HG03095 (cell line): ENCODE results near the gene GRK7.
"Not testable (repeated sequence)": the region's sequence is repeated elsewhere in the genome, so short reads cannot be mapped to it uniquely, and the experiment has no call there.

ENCODE experiments used
- ATAC-seq: cut with Tn5 transposase; IDR thresholded peaks from one replicate; pipeline ENCODE4 v1.9.1; 2021; ENCODE audit warnings: moderate library complexity; ENCODE audit not compliant: unreplicated experiment

GRK7 gene

GRCh38 chr3:141753399-141753798 is 9.8 kb upstream of the GRK7 start:
- ATAC-seq = no peak

DNA sequence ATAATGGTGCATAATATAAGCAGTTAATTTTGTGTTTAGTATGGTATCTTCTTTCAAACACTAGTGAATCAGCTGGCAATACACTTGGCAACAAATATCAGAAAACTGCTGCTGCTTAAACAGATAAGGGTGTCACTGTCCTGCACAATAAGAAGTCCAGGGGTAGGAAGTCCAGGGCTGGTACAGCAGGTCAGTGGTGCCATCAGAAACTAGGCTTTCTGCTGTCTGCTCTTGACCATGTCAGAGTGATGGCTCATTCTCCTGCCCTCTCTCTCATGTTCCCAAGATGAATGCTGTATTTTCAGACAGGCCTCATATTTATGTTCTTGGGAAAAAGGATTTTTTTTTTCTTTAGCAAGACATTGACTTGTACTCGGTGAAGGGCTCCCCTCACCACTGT is 9.2 kb upstream of the GRK7 start:
- no peak for ATAC-seq

DNA sequence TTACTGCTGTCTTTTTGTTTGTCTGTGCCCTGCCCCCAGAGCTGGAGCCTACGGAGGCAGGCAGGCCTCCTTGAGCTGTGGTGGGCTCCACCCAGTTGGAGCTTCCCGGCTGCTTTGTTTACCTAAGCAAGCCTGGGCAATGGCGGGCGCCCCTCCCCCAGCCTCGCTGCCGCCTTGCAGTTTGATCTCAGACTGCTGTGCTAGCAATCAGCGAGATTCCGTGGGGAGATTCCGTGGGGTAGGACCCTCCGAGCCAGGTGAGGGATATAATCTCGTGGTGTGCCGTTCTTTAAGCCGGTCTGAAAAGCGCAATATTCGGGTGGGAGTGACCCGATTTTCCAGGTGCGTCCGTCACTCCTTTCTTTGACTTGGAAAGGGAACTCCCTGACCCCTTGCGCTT is 656 bp upstream of the GRK7 start:
- not testable (repeated sequence) for ATAC-seq

DNA sequence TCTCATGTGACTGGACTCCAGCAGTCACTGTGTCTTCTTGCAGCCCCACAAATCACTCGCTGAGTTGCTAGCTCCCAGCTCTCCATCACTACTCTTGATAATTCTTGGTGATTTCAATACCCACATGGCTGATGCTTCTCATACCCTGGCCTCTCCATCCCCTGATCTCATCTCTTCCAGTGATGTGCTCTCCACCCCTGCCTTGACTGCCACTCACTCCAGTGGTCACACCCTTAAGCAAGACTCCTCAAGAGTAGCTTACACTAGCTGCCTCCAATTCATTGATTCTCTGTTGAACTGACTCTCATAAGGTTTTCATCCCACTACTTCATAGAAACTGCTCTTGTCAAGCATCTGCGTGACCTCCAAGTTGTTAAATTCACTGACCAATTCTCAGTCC is 837 bp downstream of the GRK7 start:
- no peak for ATAC-seq

- ATAC-seq = no peak
These were observed 1.3 kb downstream of the GRK7 start for GRCh38 chr3:141764465-141764864.

GRCh38 chr3:141764986-141765385 is 1.8 kb downstream of the GRK7 start:
- ATAC-seq = no peak

DNA sequence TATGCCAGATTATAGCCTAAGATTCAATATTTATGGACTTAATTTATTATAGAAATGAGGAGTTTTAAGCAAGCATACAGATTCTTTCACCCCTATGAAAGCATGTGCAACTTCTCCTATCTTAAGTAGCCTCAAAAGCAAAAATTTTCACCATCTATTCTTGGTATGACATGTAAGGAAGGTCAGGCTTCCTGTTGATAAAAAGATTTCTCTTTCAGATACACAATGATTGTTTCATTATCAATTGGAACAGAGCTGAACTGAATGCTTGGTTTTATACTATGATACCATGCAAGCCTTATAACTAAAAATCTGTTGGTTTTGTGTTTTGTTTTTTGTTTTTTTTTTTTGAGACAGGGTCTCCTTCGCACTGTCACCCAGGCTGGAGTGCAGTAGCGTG is 3.9 kb downstream of the GRK7 start:
- ATAC-seq = no peak

DNA sequence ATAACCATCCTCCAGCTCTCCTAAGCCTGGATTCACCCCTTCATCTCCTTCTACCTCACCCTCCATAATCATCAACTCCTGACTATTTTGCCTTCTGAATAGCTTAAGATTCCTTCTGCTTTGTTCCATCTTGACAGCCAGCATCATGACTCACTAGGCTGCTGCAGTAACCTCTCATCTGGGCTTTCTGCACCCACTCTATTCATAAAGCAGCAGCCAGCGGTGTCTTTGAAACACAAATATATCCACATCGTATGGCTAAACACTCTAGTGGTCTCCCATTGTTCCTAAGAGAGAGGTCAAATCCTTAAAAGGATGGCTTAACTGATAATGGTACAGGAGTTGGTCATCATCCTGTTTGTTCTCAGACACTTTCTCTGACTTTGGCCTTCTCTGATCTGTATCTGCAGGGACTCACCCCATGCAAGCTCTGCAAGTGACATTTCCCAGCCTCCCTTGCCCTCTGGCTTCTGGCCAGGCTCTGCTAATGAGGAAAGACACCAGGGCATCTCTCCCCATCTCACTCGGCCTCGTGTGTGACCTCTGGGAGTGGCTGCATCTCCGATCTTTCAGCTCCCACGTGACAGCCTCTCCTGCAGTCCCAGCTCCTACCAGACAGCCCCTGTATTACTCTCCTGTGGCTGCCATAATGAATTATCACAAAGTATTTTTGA is 6.2 kb downstream of the GRK7 start:
- no peak for ATAC-seq

GRCh38 chr3:141773676-141774075 is 10.5 kb downstream of the GRK7 start:
- no peak for ATAC-seq

DNA sequence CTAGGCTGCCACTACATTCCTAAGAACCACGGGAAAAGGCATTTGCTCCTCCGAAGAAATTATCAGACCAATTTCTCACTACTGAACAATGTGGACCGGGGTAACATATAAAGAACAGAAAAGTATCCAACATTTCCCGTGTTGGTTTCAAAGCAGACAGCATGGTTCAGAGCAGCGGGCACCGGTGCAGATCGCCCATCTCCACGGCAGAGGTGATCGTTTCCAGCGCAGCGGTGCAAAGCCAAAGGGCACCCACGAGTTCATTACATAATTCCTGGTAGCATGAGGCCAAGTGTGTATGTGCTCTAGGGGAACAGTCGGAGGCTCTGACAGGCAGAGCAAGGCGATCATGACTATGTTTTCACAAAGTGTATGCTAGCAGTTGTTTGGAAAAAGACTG is 13.2 kb downstream of the GRK7 start:
- no peak for ATAC-seq

- ATAC-seq = no peak
These were observed 13.7 kb downstream of the GRK7 start for GRCh38 chr3:141776885-141777284.

- no peak for ATAC-seq
These were observed 15.0 kb downstream of the GRK7 start for GRCh38 chr3:141777957-141778813.

DNA sequence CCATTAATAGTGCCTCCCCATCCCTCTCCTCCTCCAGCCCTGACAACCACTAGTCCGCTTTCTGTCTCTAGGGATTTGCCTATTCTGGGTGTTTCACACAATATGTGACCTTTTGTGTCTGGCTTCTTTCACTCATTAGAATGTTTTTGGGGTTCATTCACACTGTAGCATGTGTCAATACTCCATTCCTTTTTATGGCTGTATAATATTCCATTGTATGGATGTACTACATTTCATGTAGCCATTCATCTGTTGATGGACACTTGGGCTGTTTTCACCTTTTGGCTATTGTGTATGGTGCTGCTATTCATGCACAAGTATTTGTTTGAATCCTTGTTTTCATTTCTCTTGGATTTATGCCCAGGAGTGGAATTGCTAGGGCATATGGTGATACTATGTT is 16.5 kb downstream of the GRK7 start:
- no peak for ATAC-seq

DNA sequence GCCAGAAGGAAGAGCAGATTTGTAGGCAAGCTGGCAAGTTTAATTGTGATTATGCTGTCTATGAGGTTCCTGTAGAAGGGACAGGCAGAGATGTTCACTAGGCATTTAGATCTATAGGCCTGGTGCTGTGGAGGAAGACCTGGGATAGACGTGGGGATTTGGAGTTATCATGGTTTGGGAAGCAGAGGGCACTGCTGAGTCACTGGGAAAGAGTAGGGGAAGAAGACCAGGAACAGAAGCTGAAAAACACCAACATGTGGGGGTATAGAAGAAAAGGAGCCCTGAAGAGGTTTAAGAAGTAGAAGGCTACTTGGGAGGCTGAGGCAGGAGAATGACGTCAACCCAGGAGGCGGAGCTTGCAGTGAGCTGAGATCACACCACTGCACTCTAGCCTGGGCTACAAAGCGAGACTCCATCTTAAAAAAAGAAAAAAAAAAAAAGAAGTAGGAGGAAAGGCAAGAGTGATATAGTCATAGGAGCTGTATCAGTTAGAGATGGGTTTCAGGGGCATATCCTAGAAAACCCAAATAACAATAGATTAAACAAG is 19.3 kb downstream of the GRK7 start:
- no peak for ATAC-seq

DNA sequence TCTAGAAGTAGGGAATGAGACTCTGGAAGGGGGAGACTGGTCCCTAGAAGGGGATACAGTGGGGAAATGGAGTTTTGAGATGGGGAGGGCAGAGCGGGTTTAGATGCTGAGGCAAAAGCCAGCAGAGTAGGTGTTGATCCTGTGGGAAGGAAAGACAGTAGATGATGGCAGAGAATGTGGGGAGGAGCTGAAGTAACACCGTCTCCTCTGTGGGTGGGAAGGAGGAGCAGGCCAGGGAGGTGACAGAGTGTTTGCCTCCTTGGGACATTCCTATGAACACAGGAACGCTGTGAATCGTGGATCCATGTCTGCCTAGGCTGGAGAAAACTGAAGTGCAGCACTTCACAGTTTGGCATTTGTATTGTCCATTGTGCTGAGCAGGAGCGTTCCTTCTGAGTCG is 20.4 kb downstream of the GRK7 start:
- ATAC-seq = no peak

DNA sequence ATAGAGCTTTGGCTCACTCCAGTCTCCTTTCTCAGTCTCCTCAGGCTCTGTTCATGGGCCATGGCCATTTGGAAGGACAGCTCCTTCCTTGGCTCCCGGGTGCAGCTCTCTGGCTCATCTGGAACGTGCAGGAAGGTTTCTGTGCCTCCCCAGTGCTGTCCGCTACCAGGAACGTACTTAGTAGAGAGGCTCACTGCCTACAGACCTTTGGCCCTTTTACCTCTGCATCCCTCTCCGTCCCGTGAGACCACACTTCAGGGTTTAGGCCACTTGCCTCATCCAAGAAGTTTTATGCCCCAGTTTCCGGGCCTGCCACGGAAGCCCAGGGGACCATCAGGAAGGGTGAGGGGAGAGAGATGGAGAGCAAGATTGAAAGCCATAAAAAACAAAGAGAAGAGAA is 20.9 kb downstream of the GRK7 start:
- ATAC-seq = no peak

GRCh38 chr3:141784531-141784930 is 21.3 kb downstream of the GRK7 start:
- ATAC-seq = no peak

DNA sequence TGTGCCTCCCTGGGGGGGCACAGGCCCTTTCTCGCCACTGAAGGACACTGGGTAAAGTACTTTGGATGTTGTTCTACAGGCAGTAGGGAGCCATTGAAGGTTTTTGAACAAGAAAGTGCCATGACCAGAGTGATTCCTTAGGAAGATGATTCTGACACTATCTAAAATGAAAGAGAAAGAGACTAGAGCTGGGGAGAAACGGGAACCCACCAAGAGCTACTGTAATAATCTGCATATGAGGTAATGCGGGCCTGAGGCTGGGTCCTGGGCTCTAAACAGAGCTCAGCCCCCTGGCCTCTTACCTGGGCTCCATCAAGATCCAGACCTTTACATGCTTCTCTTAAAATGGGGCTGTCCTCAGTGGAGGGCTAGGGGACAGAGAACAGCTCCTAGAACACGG is 24.9 kb downstream of the GRK7 start:
- ATAC-seq = no peak

GRCh38 chr3:141788750-141789149 is 25.5 kb downstream of the GRK7 start:
- ATAC-seq = not testable (repeated sequence)

DNA sequence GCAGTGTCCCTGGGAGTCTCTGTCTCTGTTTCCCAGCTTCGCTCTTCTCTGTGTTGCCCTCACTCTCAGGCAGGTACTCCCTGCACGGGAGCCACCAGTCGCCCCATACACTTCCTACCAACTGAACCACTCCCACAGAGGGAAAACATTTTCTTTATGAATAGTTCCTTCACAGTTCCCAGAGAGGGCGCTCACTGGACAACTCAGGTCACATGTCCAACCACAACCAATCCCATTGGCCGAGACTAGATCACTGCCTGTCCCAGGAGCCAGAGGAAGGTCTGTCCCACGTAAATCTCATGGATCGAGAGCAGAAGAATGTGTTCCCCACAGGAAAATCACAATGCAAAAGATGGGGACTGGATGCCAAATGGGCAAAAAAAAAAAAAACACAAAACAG is 26.1 kb downstream of the GRK7 start:
- no peak for ATAC-seq

GRCh38 chr3:141790171-141790570 is 27.0 kb downstream of the GRK7 start:
- no peak for ATAC-seq

DNA sequence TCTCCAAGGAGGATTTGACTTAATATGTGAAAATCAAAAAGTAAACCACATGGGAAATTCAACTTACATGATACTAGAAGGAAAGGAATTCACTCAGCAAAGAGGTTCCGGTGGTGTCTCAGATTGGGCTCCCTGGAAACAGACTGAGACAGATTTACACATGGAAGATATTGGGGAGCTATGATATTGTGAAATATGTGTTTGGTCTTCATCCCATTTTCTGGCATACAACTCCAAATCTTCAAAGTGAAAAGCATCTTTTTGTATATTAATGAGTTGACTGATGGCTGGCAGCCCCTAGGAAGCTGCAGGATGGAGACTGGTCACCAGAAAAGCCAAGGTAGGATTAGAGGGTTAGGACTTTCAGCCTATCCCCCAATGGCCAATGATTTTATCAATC is 29.3 kb downstream of the GRK7 start:
- no peak for ATAC-seq
